BLaER1 treated with 17β-estradiol and CSF1 and Interleukin-3, amounts not matched to agents 10 nM and 100 nM (cell line): Measurements from ENCODE around the gene S1PR4.

ENCODE experiments used
- H3K27ac ChIP-seq, 11 experiments: shearing (Covaris generic); formaldehyde crosslinking; 2 replicates each; pipeline ENCODE4 v1.8.1; 2022
- H3K27me3 ChIP-seq, 11 experiments: shearing (Covaris generic); formaldehyde crosslinking; 2 replicates each; pipeline ENCODE4 v1.8.1; 2022
- H3K36me3 ChIP-seq, 11 experiments: shearing (Covaris generic); formaldehyde crosslinking; 2 replicates each; pipeline ENCODE4 v1.8.1; 2022
- H3K4me1 ChIP-seq, 10 experiments: shearing (Covaris generic); formaldehyde crosslinking; 2 replicates each; pipeline ENCODE4 v1.8.1; 2022
- H3K4me2 ChIP-seq, 11 experiments: shearing (Covaris generic); formaldehyde crosslinking; 2 replicates each; pipeline ENCODE4 v1.8.1; 2022
- H3K4me3 ChIP-seq, 10 experiments: shearing (Covaris generic); formaldehyde crosslinking; 2 replicates each; pipeline ENCODE4 v1.8.1; 2022
- H3K9ac ChIP-seq, 11 experiments: shearing (Covaris generic); formaldehyde crosslinking; 2 replicates each; pipeline ENCODE4 v1.8.1; 2022
- H3K9me3 ChIP-seq, 11 experiments: shearing (Covaris generic); formaldehyde crosslinking; replicated peaks in 1 of 11; 2 replicates each; pipeline ENCODE4 v1.8.1; 2022
- H4K20me1 ChIP-seq, 11 experiments: shearing (Covaris generic); formaldehyde crosslinking; 2 replicates each; pipeline ENCODE4 v1.8.1; 2022
- Cebpa-rat ChIP-seq, 11 experiments: shearing (Covaris generic); IDR thresholded peaks; 2 replicates each; pipeline ENCODE4 v1.8.1; 2022

Gene S1PR4

DNA sequence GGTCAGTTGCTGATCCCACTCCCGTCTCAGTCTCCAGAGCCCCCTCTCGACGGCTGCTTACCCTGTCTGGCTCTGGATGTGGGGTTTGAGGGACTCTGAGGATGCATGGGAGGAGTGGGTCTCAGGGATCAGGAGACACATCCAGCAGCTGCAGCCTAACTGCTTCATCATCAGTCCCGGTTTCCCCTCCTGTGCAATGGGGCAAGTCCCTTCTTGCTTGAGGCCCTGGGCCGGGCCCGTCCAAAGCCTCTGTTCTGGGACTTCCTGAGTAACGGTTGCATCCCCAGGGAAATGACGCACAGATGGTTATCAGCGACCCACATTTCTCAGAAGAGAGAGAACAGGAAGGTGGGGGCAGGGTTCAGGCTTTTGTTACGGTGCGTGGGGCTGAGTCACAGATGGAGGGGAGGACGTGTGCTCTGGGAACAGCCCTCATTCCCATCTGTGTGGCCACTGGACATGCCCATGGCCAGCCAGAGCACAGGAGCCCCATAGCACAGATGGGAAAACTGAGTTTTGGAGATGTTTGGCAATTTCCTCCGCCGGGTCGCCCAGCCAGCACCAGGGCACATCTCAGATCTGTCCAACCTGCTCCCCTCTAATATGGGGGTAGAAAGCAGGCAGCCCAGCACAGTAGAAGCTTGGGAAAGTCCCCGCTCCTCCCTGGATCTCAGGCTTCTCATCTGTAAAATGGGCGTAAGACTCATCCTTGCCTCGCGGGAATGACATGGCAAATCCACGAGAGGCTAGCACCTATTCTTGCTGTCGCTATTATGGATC, 23.4 kb upstream of the S1PR4 start:
- Histone ChIP-seq H3K27ac (peak overlapping the region; percentile 74 to 98 (median 92)), H3K27me3 (no peaks in the 10 kb centered on the region), H3K36me3 (peaks cover 79 to 86% (median 85%) of the 10 kb centered on the region in 11 experiments), H3K4me3 (peak overlapping the region in 8 of 10 experiments; percentile 8 to 57 (median 40); a peak in 14 of 20 replicates), H3K4me2 (peak overlapping the region; percentile 65 to 94 (median 87)), H3K9ac (peak overlapping the region; percentile 64 to 84 (median 79); a peak in 21 of 22 replicates), H3K4me1 (peaks cover 72 to 94% (median 86%) of the 10 kb centered on the region in 10 experiments), H3K9me3 (peaks cover 0 to 62% (median 36%) of the 10 kb centered on the region in 11 experiments; a peak in 18 of 22 replicates), H4K20me1 (peaks cover 0 to 3% (median 0%) of the 10 kb centered on the region in 11 experiments; a peak in 2 of 22 replicates)
- peak in 8 of 11 experiments; percentile 14 to 97 (median 79); a peak in 14 of 22 replicates for TF ChIP-seq Cebpa-rat (IDR thresholded peaks at IDR 0.05)

DNA sequence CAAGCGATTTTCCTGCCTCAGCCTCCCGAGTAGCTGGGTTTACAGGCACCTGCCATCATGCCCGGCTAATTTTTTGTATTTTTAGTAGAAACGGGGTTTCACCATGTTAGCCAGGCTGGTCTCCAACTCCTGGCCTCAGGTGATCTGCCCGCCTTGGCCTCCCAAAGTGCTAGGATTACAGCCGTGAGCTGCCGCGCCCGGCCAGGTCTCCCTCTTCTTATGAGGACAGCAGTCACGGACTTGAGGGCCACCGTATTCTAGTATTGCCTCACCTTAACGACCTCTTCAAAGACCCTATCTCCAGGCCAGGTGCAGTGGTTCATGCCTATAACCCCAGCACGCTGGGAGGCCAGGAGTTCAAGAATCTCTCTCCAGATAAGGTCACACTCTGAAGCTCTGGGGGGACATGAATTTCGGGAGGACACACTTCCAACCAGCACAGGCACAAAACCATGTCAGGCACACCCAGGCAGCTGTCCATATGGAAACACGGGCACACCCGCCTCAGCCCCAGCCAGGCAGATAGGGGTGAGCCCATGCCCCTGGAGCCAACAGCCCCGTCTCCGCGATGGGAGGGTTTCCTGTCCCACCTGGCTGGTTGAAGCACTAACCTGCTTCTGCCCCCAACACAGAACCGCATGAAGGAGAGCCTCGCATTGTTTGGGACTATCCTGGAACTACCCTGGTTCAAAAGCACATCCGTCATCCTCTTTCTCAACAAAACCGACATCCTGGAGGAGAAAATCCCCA, 21.3 kb upstream of the S1PR4 start:
- Histone ChIP-seq H3K4me2 (peak overlapping the region in 10 of 11 experiments; percentile 30 to 94 (median 86); a peak in 12 of 22 replicates), H3K27ac (peak overlapping the region in 10 of 11 experiments; percentile 36 to 94 (median 68); a peak in 18 of 22 replicates)

GRCh38 chr19:3159565-3159964, 19.0 kb upstream of the S1PR4 start:
- no peak overlapping the region for H3K9ac ChIP-seq
- H3K27ac ChIP-seq = peak overlapping the region in 9 of 11 experiments; percentile 25 to 94 (median 60); a peak in 14 of 22 replicates
- peaks cover 91 to 94% (median 92%) of the 10 kb centered on the region in 11 experiments for H3K36me3 ChIP-seq
- TF ChIP-seq Cebpa-rat (IDR thresholded peaks at IDR 0.05) = no peak
- no peaks in the 10 kb centered on the region; a peak in 1 of 22 replicates for H4K20me1 ChIP-seq
- peaks cover 0 to 32% (median 22%) of the 10 kb centered on the region in 11 experiments; a peak in 16 of 22 replicates for H3K9me3 ChIP-seq
- no peak overlapping the region for H3K4me2 ChIP-seq
- H3K4me3 ChIP-seq = no peak overlapping the region
- H3K4me1 ChIP-seq = peaks cover 67 to 95% (median 82%) of the 10 kb centered on the region in 10 experiments
- no peaks in the 10 kb centered on the region for H3K27me3 ChIP-seq

More for the DNA sequence above, 21.3 kb upstream of the S1PR4 start:
- no peaks in the 10 kb centered on the region; a peak in 2 of 22 replicates for H4K20me1 ChIP-seq
- peaks cover 61 to 94% (median 78%) of the 10 kb centered on the region in 10 experiments for H3K4me1 ChIP-seq
- H3K27me3 ChIP-seq = no peaks in the 10 kb centered on the region
- H3K4me3 ChIP-seq = no peak overlapping the region
- H3K9ac ChIP-seq = peak overlapping the region in 6 of 11 experiments; percentile 5 to 41 (median 28); a peak in 9 of 22 replicates
- H3K9me3 ChIP-seq = peaks cover 0 to 48% (median 30%) of the 10 kb centered on the region in 11 experiments; a peak in 17 of 22 replicates
- peaks cover 79 to 86% (median 85%) of the 10 kb centered on the region in 11 experiments for H3K36me3 ChIP-seq
- no peak for TF ChIP-seq Cebpa-rat (IDR thresholded peaks at IDR 0.05)

DNA sequence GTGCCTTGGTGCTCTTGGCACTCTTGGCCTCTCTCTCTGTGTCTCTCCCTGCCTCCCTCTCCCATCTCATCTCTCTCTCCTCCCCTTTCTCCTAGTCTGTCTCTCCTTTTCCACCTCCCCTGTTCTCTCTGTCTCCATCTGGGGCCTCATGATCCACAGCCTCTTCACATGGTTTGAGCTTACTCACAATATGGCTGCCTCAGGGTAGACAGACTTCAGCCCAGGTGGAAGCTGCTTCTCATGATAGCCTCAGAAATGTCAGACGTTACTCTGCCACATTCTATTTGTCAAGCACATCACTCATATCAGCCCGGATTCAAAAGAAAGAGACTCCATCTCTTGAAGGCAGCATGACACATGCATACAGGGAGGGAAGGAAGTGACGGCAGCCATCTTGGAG, 18.4 kb upstream of the S1PR4 start:
- H4K20me1 ChIP-seq = no peaks in the 10 kb centered on the region; a peak in 1 of 22 replicates
- H3K36me3 ChIP-seq = peaks cover 96 to 99% (median 97%) of the 10 kb centered on the region in 11 experiments
- H3K27me3 ChIP-seq = no peaks in the 10 kb centered on the region
- peaks cover 62 to 95% (median 83%) of the 10 kb centered on the region in 10 experiments for H3K4me1 ChIP-seq
- TF ChIP-seq Cebpa-rat (IDR thresholded peaks at IDR 0.05) = no peak
- H3K9ac ChIP-seq = no peak overlapping the region
- H3K4me3 ChIP-seq = no peak overlapping the region
- H3K27ac ChIP-seq = peak overlapping the region in 10 of 11 experiments; percentile 21 to 94 (median 57); a peak in 19 of 22 replicates
- H3K4me2 ChIP-seq = no peak overlapping the region; a peak in 1 of 22 replicates
- H3K9me3 ChIP-seq = peaks cover 0 to 32% (median 22%) of the 10 kb centered on the region in 11 experiments; a peak in 16 of 22 replicates

- Histone ChIP-seq H3K36me3 (peaks cover 88 to 100% (median 96%) of the 10 kb centered on the region in 11 experiments), H3K27ac (peak overlapping the region in 9 of 11 experiments; percentile 21 to 94 (median 54); a peak in 13 of 22 replicates)
Observed at GRCh38 chr19:3161453-3161852, 17.1 kb upstream of the S1PR4 start.

GRCh38 chr19:3162418-3163229, 15.9 kb upstream of the S1PR4 start:
- H3K27ac ChIP-seq = peak overlapping the region in 6 of 11 experiments; percentile 3 to 38 (median 19); a peak in 8 of 22 replicates
- no peaks in the 10 kb centered on the region; a peak in 1 of 22 replicates for H4K20me1 ChIP-seq
- no peak for TF ChIP-seq Cebpa-rat (IDR thresholded peaks at IDR 0.05)
- H3K36me3 ChIP-seq = peaks cover 76 to 93% (median 87%) of the 10 kb centered on the region in 11 experiments
- peaks cover 43 to 88% (median 71%) of the 10 kb centered on the region in 10 experiments for H3K4me1 ChIP-seq
- H3K4me3 ChIP-seq = no peak overlapping the region
- peak overlapping the region in 6 of 11 experiments; percentile 0 to 70 (median 31); a peak in 3 of 22 replicates for H3K4me2 ChIP-seq
- H3K9me3 ChIP-seq = peaks cover 0 to 34% (median 19%) of the 10 kb centered on the region in 11 experiments; a peak in 17 of 22 replicates
- no peaks in the 10 kb centered on the region for H3K27me3 ChIP-seq
- H3K9ac ChIP-seq = no peak overlapping the region

More at GRCh38 chr19:3161453-3161852, 17.1 kb upstream of the S1PR4 start:
- TF ChIP-seq Cebpa-rat (IDR thresholded peaks at IDR 0.05) = no peak
- no peaks in the 10 kb centered on the region; a peak in 1 of 22 replicates for H4K20me1 ChIP-seq
- H3K27me3 ChIP-seq = no peaks in the 10 kb centered on the region
- H3K9ac ChIP-seq = peak overlapping the region in 2 of 11 experiments; percentile 0 to 17; a peak in 1 of 22 replicates
- H3K9me3 ChIP-seq = peaks cover 0 to 40% (median 24%) of the 10 kb centered on the region in 11 experiments; a peak in 17 of 22 replicates
- H3K4me2 ChIP-seq = peak overlapping the region in 5 of 11 experiments; percentile 16 to 64 (median 32); a peak in 9 of 22 replicates
- no peak overlapping the region for H3K4me3 ChIP-seq
- H3K4me1 ChIP-seq = peaks cover 55 to 95% (median 80%) of the 10 kb centered on the region in 10 experiments

DNA sequence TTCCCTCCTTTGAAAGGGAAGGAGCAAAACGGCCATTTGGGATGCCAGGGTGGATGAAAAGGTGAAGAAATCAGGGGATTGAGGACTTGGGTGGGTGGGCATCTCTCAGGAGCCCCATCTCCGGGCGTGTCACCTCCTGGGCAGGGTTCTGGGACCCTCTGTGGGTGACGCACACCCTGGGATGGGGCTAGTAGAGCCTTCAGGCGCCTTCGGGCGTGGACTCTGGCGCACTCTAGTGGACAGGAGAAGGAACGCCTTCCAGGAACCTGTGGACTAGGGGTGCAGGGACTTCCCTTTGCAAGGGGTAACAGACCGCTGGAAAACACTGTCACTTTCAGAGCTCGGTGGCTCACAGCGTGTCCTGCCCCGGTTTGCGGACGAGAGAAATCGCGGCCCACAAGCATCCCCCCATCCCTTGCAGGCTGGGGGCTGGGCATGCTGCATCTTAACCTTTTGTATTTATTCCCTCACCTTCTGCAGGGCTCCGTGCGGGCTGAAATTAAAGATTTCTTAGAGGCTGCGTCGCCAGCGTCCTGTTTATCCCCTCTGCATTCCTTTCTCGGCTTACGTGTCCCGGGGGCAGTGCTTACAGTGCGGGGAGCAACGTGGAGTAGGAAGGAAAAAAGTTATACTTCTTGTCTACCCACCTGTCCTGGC, 15.2 kb upstream of the S1PR4 start:
- peak overlapping the region in 9 of 11 experiments; percentile 0 to 83 (median 46); a peak in 13 of 22 replicates for H3K4me2 ChIP-seq
- peak overlapping the region in 3 of 11 experiments; percentile 15 to 24 (median 24); a peak in 3 of 22 replicates for H3K9ac ChIP-seq
- peaks cover 69 to 92% (median 87%) of the 10 kb centered on the region in 11 experiments for H3K36me3 ChIP-seq
- no peaks in the 10 kb centered on the region; a peak in 1 of 22 replicates for H4K20me1 ChIP-seq
- H3K27ac ChIP-seq = peak overlapping the region in 8 of 11 experiments; percentile 19 to 72 (median 48); a peak in 9 of 22 replicates
- no peak for TF ChIP-seq Cebpa-rat (IDR thresholded peaks at IDR 0.05)
- H3K4me3 ChIP-seq = no peak overlapping the region
- peaks cover 0 to 27% (median 15%) of the 10 kb centered on the region in 11 experiments; a peak in 17 of 22 replicates for H3K9me3 ChIP-seq
- peaks cover 36 to 88% (median 70%) of the 10 kb centered on the region in 10 experiments for H3K4me1 ChIP-seq
- H3K27me3 ChIP-seq = no peaks in the 10 kb centered on the region
